ENCODE measurements around the gene CCDC188.
A peak's percentile ranks its signal among the peaks of the same experiment; 100 is the strongest.

The CCDC188 gene

GRCh38 chr22:20131859-20132685 lies 18.8 kb downstream of the CCDC188 start:
- no peak for DNase-seq

GRCh38 chr22:20131597-20131858 lies 19.3 kb downstream of the CCDC188 start, which contains the start of gene ZDHHC8:
Gene ZDHHC8, plus strand, starts transcription at chr22:20131804. Its CDS starts 144 bp downstream, at chr22:20131948.
- no peak for DNase-seq

DNA sequence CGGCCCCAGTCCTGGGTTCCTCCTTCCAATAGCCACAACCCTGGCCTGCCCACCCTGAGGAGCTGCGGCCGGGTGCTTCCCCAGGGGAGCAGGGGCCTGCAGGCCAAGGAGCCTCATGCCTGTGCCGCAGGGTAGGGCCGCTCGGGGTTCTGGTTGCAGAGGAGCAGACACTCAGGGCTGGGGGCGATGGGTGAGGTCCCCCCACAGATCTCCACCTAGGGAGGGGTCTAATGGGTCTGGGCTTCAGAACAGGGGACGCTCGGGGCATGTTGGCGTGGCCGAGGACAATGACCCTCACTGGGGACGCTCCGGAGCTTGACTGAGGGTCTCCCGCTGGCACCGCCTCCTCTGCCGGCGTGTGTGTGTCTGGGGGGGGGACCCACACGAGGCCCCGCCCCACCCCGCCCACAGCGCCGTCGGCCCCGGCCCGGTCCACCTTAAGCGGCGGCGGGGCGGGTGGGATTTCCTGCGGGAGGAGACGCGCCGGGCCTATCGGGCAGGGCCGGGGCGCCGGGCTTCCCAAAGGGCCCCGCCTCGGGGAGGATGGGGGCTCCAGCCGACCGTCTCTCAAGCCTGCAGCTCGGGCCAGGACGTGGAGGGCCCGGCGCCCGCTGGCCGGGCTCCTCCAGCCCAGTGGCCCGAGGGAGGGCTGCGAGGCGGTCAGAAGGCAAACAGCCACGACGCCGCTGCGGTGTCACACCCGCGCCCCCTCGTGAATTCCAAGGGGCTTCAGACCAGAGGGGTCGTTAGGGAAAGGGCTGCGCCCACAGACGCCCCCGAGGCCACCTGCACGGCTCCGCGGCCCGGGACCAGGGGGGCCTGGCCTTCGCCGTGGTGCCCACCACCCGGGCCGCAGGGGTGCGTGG lies 19.9 kb downstream of the CCDC188 start:
- peak; percentile 72 for DNase-seq

- no peak for DNase-seq
Measured at GRCh38 chr22:20130319-20130718, 20.5 kb downstream of the CCDC188 start.

GRCh38 chr22:20129747-20130014 lies 21.2 kb downstream of the CCDC188 start:
- DNase-seq: no peak

- DNase-seq: peak; percentile 13
Measured at GRCh38 chr22:20128902-20129746, 21.7 kb downstream of the CCDC188 start.

DNA sequence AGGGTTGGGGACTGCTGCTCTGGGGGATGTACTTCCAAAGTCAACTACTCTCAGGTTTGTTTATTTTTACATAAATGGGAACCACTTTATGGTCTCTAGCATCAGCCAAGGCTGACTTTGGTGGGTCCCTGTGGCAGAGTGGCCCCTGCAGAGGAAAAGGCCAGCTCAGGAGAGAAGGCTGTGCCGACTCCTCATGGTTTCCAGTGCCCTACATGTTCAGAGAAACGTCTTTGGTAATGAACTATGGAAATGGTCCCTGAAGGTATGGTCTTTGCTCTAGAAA lies 22.3 kb downstream of the CCDC188 start:
- DNase-seq: no peak

- DNase-seq: no peak
Measured at GRCh38 chr22:20127869-20128618, 22.8 kb downstream of the CCDC188 start.

GRCh38 chr22:20127318-20127868 lies 23.5 kb downstream of the CCDC188 start:
- DNase-seq: no peak

DNA sequence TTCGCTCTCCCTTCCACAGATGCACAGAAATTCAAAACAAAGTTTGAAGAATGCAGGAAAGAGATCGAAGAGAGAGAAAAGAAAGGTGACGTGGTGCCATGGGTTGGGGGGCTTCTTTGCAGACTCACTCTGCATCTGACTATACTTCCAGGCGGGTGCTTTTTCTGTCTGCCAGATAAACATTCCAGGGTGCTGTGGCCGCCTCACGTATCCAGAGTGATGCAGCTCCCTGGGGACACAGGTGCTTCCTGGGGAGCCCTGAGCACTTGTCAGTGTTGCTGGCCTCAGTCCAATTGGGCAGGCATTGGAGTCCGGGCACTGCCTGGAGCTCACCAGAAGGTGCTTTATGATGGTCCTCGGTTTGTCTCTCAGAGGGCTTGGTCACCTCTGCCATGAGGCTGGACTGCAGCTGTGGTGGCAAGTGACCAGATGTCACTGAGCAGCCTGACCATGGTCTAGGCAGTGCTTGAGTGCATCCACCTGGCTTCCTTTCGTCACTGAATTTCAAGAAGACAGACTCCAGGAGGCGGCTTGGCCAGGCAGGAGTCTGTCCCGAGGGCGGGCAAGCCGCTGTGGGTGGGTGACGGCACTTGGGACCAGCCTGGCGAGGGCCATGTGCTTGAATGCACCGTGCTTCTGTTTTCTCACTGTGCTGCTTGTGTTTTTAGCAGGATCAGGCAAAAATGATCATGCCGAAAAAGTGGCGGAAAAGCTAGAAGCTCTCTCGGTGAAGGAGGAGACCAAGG lies 24.4 kb downstream of the CCDC188 start:
- no peak for DNase-seq

GRCh38 chr22:20125201-20126174 lies 25.4 kb downstream of the CCDC188 start:
- DNase-seq: no peak

GRCh38 chr22:20124083-20124787 lies 26.6 kb downstream of the CCDC188 start:
- no peak for DNase-seq

GRCh38 chr22:20123366-20124082 lies 27.3 kb downstream of the CCDC188 start:
- DNase-seq: no peak

- no peak for DNase-seq
Measured at GRCh38 chr22:20121856-20122415, 28.9 kb downstream of the CCDC188 start.

DNA sequence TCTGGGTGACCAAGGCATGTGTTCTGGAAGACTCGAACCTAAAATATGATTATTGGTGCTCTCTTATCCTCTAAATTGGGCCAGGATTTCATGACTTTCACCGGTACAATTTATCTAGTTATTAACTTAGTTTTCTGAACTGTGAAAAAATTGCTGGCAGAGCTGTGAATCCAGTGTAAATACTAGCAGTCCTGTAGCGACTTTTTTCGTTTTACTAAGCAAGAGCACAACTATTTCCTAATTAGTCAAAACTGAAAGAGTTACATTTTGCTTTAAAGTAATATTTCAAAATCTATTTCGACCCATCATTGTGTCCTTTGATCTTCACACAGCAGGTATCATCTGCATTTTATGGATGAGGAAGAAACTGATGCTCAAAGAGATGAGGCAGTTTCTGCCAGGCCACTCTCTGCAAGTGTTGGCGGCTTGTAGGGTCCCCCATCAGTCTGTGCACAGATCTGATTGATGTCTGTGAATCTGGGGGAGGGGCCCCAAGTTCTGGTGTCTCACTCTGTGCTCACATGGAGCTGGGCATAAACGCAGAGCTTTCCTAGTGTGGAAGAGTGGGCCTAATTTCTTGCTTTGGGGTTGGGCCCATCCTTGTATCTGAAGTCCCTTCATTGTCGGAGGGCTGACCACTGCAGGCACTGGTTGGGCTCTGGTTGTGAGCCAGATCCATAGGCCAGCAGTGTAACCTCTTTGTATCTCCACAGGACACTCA lies 32.4 kb downstream of the CCDC188 start:
- no peak for DNase-seq

- peak; percentile 16 for DNase-seq
Measured at GRCh38 chr22:20117633-20118299, 33.1 kb downstream of the CCDC188 start.

GRCh38 chr22:20116951-20117632 lies 33.8 kb downstream of the CCDC188 start, which contains the start of gene TRMT2A:
Gene TRMT2A, minus strand, starts transcription at chr22:20117226. Its CDS starts 320 bp downstream, at chr22:20116906.
- peak; percentile 99 for DNase-seq

All from fibroblast of skin of right quadriceps (primary cell).